Measurements from ENCODE around the gene PIP4K2C.

GRCh38 chr12:57605811-57606311 is 14.9 kb downstream of the PIP4K2C start:
- no peak for TF ChIP-seq EZH2 (IDR thresholded peaks at IDR 0.05; ENCODE audit: borderline replicate concordance, low read length)
- TF ChIP-seq CTCF (conservative IDR thresholded peaks at IDR 0.05 in 1 of 2, IDR thresholded peaks at IDR 0.05 in 1 of 2; ENCODE audit: extremely low read depth in 1 of 2, insufficient read depth in 1 of 2, low read depth in 1 of 2, low read length in 2 of 2), result no peak
